Daoy (cell line): ENCODE results near the gene TRPC3. TPM values are rescaled to one million over a fixed set of nuclear protein-coding genes. Genes with fewer than 3 reads are reported as not detected.

Experiments
- DNase-seq: peaks from one replicate; pipeline ENCODE4 v3.0.0-alpha.2; 2015; ENCODE audit warnings: low read depth
- total RNA-seq: library from RNA; depleted of rRNA; stranded (reverse); fragments of >200 nt; shearing (Covaris generic); gene quantifications from 2 replicates; pipeline ENCODE4 v1.2.3, GENCODE V29; 2014; rRNA removed

TRPC3 gene
- total RNA-seq, 1 experiment from 2014 or later, result 1.1 TPM

DNA sequence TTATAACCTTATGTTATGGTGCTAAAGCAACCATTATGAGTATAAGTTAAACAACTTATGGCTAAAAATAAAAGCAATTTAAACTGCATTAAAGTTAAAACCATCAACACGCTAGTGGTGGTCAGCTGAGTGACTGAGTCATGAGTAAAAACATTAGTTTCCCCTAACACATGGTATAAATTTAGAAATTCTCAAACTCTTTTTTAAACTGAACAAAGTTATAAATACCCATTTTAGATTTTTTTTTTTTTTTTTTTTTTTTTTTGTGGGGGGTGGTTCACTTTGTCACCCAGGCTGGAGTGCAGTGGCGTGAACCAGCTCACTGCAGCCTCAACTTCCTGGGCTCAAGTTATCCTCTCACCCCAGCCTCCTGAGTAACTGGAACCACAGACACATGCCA, 76.2 kb downstream of the TRPC3 start:
- no peak for DNase-seq

DNA sequence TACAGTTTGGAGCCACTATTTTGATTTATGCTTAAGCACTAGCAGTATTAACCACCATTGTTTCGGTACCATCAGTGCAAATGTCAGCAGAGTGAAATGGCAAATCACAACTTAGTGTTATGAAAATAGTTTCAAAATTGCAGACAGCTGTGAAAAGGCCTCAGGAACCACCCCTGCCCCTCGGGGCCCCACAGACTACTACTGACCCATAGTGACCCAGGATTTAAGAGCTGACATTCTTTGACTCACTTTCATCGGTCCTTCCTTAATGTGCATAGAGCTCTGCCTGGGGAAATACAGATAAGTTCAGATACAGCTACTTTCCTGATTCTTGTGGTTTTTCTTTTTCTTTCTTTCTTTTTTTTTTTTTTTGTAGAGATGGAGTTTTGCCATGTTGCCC, 78.3 kb downstream of the TRPC3 start:
- DNase-seq, result no peak

DNA sequence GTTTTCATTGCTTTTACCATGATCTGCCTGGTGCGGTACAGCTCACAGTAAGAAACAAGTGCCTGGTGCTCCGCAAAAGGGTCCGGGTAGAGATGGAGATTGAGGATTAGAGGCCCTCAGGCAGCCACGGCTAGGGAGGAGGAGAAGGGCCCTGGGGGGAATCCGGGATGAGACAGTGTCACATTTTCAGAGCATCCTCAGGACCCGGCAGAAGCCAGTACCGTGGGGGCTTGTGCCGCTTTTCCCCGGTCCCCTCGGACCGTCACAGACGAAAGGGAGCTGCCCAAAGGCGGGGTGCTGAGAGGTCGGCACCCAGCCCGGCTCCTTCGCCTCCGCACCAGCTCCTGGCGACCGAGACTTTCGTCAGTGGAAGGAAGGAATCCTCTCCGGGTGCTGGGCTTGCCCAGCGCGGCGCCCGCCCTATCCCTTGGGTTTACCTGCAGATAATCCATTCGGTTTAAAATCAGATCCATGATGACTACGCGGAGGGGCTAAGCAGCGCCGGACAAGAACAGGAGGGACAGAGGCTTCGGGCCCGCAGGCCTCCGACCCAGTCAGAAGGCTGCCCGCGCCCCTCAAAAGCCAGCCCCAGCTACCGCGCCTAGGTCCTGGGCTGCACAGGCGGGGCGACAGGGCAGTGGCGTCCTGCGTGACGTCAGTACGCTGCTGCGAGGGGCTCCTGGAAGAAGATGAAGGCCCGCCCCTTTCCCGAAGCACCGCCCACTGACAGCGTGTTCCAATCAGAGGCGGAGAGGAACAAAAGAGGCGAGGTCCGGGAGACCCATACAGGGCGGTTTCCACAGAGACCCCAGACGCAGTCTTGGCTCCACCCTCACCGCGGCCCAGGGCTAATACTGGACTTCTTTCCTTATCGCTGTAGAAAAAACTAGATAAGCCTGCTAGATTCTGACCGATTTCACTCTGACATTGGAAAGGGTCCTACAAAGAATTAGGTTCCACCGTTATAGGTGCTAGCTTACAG, 81.7 kb downstream of the TRPC3 start, which contains the start of gene BBS7:
Gene BBS7 (minus strand): TSS at position 634 of the 982 bp plus-strand sequence. CDS start 161 bp downstream, at position 473.
- peak; percentile 93 for DNase-seq

DNA sequence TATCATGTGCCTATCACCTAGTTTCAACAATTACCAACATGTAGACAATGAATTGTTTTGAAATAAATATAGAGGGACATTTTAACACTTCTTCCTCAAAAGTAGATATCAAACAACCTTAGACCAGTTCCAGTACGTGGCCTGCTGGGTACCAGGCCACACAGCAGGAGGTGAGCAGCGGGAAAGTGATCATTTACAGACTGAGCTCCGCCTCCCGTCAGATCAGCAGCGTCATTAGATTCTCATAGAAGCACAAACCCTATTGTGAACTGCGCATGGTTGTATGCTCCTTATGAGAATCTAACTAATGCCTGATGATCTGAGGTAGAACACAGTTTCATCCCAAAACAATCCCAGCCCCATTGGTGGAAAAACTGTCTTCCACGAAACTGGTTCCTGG, 88.1 kb downstream of the TRPC3 start:
- DNase-seq, result no peak

DNA sequence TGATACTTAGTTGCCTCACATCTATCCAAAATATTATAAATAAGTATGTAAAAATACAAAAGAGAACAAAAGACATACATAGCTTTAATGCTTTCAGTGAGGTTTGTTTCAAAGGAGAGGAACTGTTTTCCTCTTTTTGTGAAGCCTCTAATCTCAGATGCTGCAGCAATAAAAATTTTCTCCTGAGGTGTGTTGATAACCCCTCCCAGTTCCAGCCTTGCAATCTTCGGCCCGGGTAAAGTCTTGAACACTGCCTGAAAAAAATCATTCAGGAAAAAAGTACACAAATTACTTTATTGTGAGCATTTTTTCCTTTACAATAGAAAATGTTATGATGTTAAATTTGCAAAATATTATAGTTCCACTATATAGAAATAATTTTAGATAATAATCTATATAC, 90.4 kb downstream of the TRPC3 start:
- no peak for DNase-seq

DNA sequence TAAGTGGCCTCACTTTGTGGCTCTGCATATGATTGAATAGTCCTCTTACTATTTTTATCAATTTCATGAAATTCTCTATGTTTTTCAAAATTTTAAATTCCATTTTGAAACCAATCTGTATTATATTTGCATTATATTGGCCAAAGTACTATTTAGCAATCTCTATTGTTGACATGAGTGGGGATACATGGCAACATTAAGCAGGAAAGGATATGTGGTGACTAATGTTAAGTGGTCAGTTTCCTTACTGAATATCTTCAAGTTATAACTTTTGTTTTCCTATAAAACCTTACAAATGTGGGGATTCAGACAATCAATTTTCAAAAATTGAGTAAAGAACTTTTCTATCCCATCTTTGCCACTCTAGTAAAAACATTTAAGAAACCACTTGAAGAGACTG, 91.7 kb downstream of the TRPC3 start:
- DNase-seq, result no peak

DNA sequence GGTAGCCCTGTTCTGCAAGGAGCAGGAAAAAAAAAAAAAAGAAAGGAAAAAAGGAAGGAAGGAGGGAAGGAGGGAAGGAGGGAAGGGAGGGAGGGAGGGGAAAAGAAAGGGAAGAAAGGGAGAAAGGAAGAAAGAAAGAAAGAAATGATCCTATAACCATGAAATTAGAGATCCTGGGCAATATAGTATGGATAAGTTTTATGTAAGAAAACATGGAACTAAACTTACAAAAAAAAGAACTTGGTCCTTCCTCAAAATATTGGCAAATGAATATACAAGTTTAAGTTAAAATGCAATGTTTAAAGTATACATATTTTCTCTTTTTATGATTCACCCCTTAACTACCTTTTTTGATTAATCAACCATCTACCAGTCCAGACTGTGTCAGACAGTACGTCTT, 100.5 kb downstream of the TRPC3 start:
- no peak for DNase-seq

DNA sequence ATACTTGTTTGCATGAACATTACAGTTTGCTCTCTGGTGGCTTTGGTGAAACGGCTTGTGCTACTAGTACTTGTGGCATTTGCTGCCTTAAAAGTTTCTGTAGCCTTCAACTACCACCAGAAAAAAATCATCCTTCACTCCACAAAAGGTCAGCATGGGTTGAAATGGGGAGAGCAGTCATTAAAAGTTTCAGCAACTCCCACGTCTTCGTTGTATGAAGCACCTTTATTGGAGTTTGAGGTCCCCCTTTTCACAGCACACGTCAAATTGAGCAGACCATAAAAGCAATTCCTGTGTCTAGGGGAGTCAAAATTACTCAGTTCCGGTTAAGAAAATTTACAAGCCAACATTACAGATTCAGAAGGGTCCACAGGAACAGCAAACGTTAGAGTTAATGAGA, 105.2 kb downstream of the TRPC3 start:
- no peak for DNase-seq

DNA sequence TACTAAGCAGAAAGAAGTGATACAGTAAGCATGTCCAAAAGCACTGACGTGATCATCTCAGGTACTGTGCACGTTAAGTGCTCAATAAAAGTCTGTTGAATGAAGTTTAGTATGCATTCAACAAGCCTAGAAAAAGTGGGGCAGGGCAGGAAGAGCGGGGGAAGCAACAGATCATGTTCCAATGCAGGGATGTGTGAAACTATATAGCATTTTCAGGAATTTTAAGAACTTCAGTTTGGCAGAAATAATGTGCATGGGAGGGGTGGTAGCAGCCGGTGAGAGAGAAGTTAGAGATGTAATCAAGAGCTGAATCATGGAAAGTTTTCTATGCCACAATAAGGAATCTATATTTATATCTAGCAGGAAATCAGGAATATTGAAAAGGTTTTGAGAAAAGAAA, 109.0 kb downstream of the TRPC3 start:
- DNase-seq, result no peak

DNA sequence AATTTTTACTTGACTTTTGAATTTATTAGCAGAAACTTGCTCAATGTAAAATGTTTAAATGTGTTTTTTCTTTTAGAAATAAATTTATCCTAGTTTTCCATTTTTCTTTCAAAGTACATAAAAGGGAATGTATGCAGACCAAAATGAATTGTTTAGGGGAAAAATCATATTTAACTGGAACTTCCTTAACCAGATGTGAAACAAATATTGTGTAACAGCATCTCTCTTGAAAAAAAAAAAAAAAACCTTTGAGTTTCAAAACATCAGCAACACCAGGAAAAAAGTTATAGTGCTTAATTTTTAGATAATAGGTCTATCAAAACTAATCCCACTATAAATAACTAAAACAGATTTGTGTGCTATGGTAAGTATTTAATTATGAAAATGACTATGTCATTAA, 113.7 kb downstream of the TRPC3 start:
- DNase-seq, result no peak

DNA sequence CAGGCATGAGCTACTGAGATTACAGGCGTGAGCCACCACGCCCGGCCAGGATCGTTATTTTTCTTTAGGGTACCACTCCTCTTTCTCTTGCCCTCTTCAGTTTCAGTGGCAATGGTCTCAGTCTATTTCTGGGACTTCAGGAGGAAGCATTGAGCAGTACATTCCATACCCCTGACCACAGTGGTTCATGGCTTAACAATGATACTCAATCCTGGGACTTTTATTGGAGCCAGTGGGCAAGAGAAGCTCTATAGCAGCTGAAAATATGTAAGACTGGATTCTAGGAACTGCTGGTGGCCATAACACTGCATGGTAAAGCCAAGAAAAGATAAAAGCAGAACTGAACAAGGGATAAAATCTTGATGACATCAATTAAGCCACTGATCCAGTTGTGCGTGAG, 122.3 kb downstream of the TRPC3 start:
- DNase-seq, result no peak

Other genes with a start within 250 kb of the TRPC3 start
- gene SMIM43, start 186.9 kb downstream of the TRPC3 start, total RNA-seq, result 0.29 TPM in 1 of 2 replicates, not detected in the other
- gene EXOSC9, start 150.7 kb downstream of the TRPC3 start, total RNA-seq, result 71.6 and 73.5 TPM in 2 replicates
- gene CCNA2, start 128.2 kb downstream of the TRPC3 start, total RNA-seq, result 124 and 154 TPM in 2 replicates
- gene BBS7, start 81.6 kb downstream of the TRPC3 start, total RNA-seq, result 12.7 and 24.1 TPM in 2 replicates
- 7.8 and 8.1 TPM in 2 replicates for gene BLTP1, start 200.3 kb upstream of the TRPC3 start, total RNA-seq